OCI-LY3 (cell line): Measurements from ENCODE around the gene RBM19.

Experiments used
- CTCF ChIP-seq: fragments of 200-600, 300-600 bp; sonication (generic); IDR thresholded peaks from 2 replicates; pipeline ENCODE4 v1.5.1; 2014; ENCODE audit warnings: antibody characterized with exemption, low read length, low read depth
- EZH2phosphoT487 ChIP-seq: fragments of 200-600 bp; shearing (Covaris generic); IDR thresholded peaks from 2 replicates; pipeline ENCODE4 v1.6.1; 2018; ENCODE audit warnings: antibody characterized with exemption, mixed run types, low read depth

GRCh38 chr12:113844495-113845210 is 121.5 kb downstream of the RBM19 start:
- TF ChIP-seq CTCF (no peak), EZH2phosphoT487 (no peak)
